Smooth muscle cell (in vitro differentiated cells): ENCODE measurements around the gene EBNA1BP2. TPM values are rescaled to one million over a fixed set of nuclear protein-coding genes. Genes with fewer than 3 reads are reported as not detected.
"Not testable (repeated sequence)": the region's sequence is repeated elsewhere in the genome, so short reads cannot be mapped to it uniquely, and the experiment has no call there.

Experiments
- DNase-seq: peaks from one replicate; lab custom pipeline; 2025; ENCODE audit not compliant: unreplicated experiment; lab: John Stamatoyannopoulos, UW
- H2AFZ ChIP-seq: fragments of 200-600 bp; sonication (generic); 2 replicates; pipeline ENCODE4 v1.6.0; 2016; ENCODE audit warnings: antibody characterized with exemption, low read depth, mild to moderate bottlenecking
- H3F3A ChIP-seq: fragments of 200-600 bp; sonication (generic); 2 replicates; pipeline ENCODE4 v1.6.0; 2017; ENCODE audit warnings: antibody characterized with exemption, low read depth
- H3K27ac ChIP-seq: fragments of 200-600 bp; sonication (generic); 2 replicates; pipeline ENCODE4 v1.5.1; 2016; ENCODE audit warnings: low read depth, mild to moderate bottlenecking
- H3K27me3 ChIP-seq: fragments of 200-600 bp; sonication (generic); 2 replicates; pipeline ENCODE4 v1.6.1; 2016; ENCODE audit warnings: low read depth, mild to moderate bottlenecking
- H3K36me3 ChIP-seq: fragments of 200-600 bp; sonication (generic); 2 replicates; pipeline ENCODE4 v1.5.1; 2016; ENCODE audit warnings: low read depth
- H3K4me1 ChIP-seq: fragments of 200-600 bp; sonication (generic); 2 replicates; pipeline ENCODE4 v1.5.1; 2016; ENCODE audit warnings: low read depth
- H3K4me2 ChIP-seq: fragments of 200-600 bp; sonication (generic); 2 replicates; pipeline ENCODE4 v1.6.0; 2016; ENCODE audit warnings: mild to moderate bottlenecking
- H3K4me3 ChIP-seq: fragments of 200-600 bp; sonication (generic); 2 replicates; pipeline ENCODE4 v1.5.1; 2016; ENCODE audit warnings: mild to moderate bottlenecking
- H3K79me2 ChIP-seq: fragments of 200-600 bp; sonication (generic); 2 replicates; pipeline ENCODE4 v1.6.0; 2016; ENCODE audit warnings: low read depth, mild to moderate bottlenecking
- H3K9ac ChIP-seq: fragments of 200-600 bp; sonication (generic); 2 replicates; pipeline ENCODE4 v1.6.0; 2016; ENCODE audit warnings: low read depth
- H3K9me3 ChIP-seq: fragments of 200-600 bp; sonication (generic); replicated peaks from 2 replicates; pipeline ENCODE4 v1.5.1; 2016; ENCODE audit warnings: low read depth
- H4K20me1 ChIP-seq: fragments of 200-600 bp; sonication (generic); 2 replicates; pipeline ENCODE4 v1.6.0; 2016; ENCODE audit warnings: low read depth
- CTCF ChIP-seq: fragments of 200-600 bp; sonication (generic); IDR thresholded peaks from 2 replicates; pipeline ENCODE4 v1.5.1; 2017; ENCODE audit warnings: borderline replicate concordance, mild to moderate bottlenecking, antibody characterized with exemption; ENCODE audit not compliant: insufficient read depth, poor library complexity, severe bottlenecking
- WGBS: methylation state at CpG from one replicate; pipeline ENCODE4 v1.1.7; 2016; ENCODE audit warnings: low lambda C conversion rate; 5-methylcytosine and 5-hydroxymethylcytosine counted together
- microRNA-seq: library from miRNA; unstranded; fragments of <30 nt; microRNA quantifications from one replicate; pipeline ENCODE4, GENCODE V29; 2016; ENCODE audit warnings: borderline number of aligned reads
- polyA plus RNA-seq: library from polyadenylated mRNA; unstranded; fragments of >200 nt; fragmentation: Nextera tagmentation; extraction: Ambion mirVana; gene quantifications from 2 replicates; pipeline ENCODE4 v1.2.1, GENCODE V29; 2016
- small RNA-seq: library from RNA; depleted of rRNA; stranded (forward); fragments of <200 nt; gene quantifications from one replicate; pipeline ENCODE3, GENCODE V24; 2014
- total RNA-seq: library from RNA; depleted of rRNA; stranded (reverse); fragments of >200 nt; gene quantifications from 2 replicates; pipeline ENCODE4 v1.2.3, GENCODE V29; 2014

The EBNA1BP2 gene
- total and polyA plus RNA-seq, 2 experiments from 2014 or later: 52.0 to 85.9 TPM

- H2AFZ ChIP-seq: no peak overlapping the region
- peak overlapping the region; percentile 43 for H3K4me3 ChIP-seq
- H3K27ac ChIP-seq: peak overlapping the region; percentile 20
Measured at GRCh38 chr1:43121256-43121900, 50.7 kb downstream of the EBNA1BP2 start.

GRCh38 chr1:43119928-43120586 is 52.0 kb downstream of the EBNA1BP2 start:
- peak overlapping the region; percentile 78 for H3K4me2 ChIP-seq
- WGBS: 67% methylated on average over 28 of the region's 35 CpGs
- not testable (repeated sequence) for H3K9ac ChIP-seq, H3K9me3 ChIP-seq, DNase-seq, H3K79me2 ChIP-seq, H3K4me1 ChIP-seq, H3K27me3 ChIP-seq, H3K36me3 ChIP-seq, H3F3A ChIP-seq, H4K20me1 ChIP-seq
- peak overlapping the region; percentile 20 for H3K27ac ChIP-seq
- H2AFZ ChIP-seq: peak overlapping the region; percentile 72
- peak overlapping the region; percentile 43 for H3K4me3 ChIP-seq

More at GRCh38 chr1:43121256-43121900, 50.7 kb downstream of the EBNA1BP2 start:
- Histone ChIP-seq H4K20me1 (no peaks in the 10 kb centered on the region), H3K4me2 (peak overlapping the region; percentile 78), H3K27me3 (no peaks in the 10 kb centered on the region), H3K79me2 (no peaks in the 10 kb centered on the region), H3K9ac (no peak overlapping the region), H3K4me1 (no peaks in the 10 kb centered on the region), H3K36me3 (no peaks in the 10 kb centered on the region), H3F3A (no peaks in the 10 kb centered on the region), H3K9me3 (no peaks in the 10 kb centered on the region)
- no peak for DNase-seq
- TF ChIP-seq CTCF: no peak
- 88% methylated on average over 8 of the region's 8 CpGs for WGBS

Small RNA genes within 50 kb of the gene (microRNA-seq; reads per million reads assigned to microRNA genes)
- not detected for gene MIR6733

Small RNA genes within 50 kb of the gene (small RNA-seq; reads per million reads assigned to genes)
- not detected for gene RNA5SP46

Other genes starting within 250 kb of the EBNA1BP2 start
- 749 and 1,091 TPM in 2 replicates for gene SLC2A1, start 213.4 kb downstream of the EBNA1BP2 start, total RNA-seq
- 275 and 842 TPM in 2 replicates for gene SLC2A1, start 213.4 kb downstream of the EBNA1BP2 start, polyA plus RNA-seq
- gene CFAP57, start within 50 bp of the EBNA1BP2 start, total RNA-seq: 0.13 TPM in 1 of 2 replicates, not detected in the other
- gene CFAP57, start within 50 bp of the EBNA1BP2 start, polyA plus RNA-seq: 0.22 and 0.79 TPM in 2 replicates
- 2.8 and 4.2 TPM in 2 replicates for gene TMEM125, start 97.7 kb upstream of the EBNA1BP2 start, total RNA-seq
- gene TMEM125, start 97.7 kb upstream of the EBNA1BP2 start, polyA plus RNA-seq: 1.4 and 3.3 TPM in 2 replicates
- gene C1orf210, start 113.3 kb upstream of the EBNA1BP2 start, total RNA-seq: 0.81 and 1.2 TPM in 2 replicates
- gene C1orf210, start 113.3 kb upstream of the EBNA1BP2 start, polyA plus RNA-seq: 0.72 and 4.1 TPM in 2 replicates
- gene TIE1, start 128.7 kb upstream of the EBNA1BP2 start, total RNA-seq: 0.18 and 1.1 TPM in 2 replicates
- 0.73 and 0.91 TPM in 2 replicates for gene TIE1, start 128.7 kb upstream of the EBNA1BP2 start, polyA plus RNA-seq
- gene MPL, start 165.5 kb upstream of the EBNA1BP2 start, total RNA-seq: not detected in 2 replicates
- not detected in 2 replicates for gene MPL, start 165.5 kb upstream of the EBNA1BP2 start, polyA plus RNA-seq
- 7.8 and 17.4 TPM in 2 replicates for gene CDC20, start 186.7 kb upstream of the EBNA1BP2 start, total RNA-seq
- gene CDC20, start 186.7 kb upstream of the EBNA1BP2 start, polyA plus RNA-seq: 17.2 and 18.7 TPM in 2 replicates
- gene ELOVL1, start 195.7 kb upstream of the EBNA1BP2 start, total RNA-seq: 57.0 and 109 TPM in 2 replicates
- 101 and 104 TPM in 2 replicates for gene ELOVL1, start 195.7 kb upstream of the EBNA1BP2 start, polyA plus RNA-seq
- 61.4 and 75.2 TPM in 2 replicates for gene MED8, start 217.5 kb upstream of the EBNA1BP2 start, total RNA-seq
- gene MED8, start 217.5 kb upstream of the EBNA1BP2 start, polyA plus RNA-seq: 76.3 and 77.4 TPM in 2 replicates
- 12.3 and 20.8 TPM in 2 replicates for gene SZT2, start 217.6 kb upstream of the EBNA1BP2 start, total RNA-seq
- 9.0 and 13.6 TPM in 2 replicates for gene SZT2, start 217.6 kb upstream of the EBNA1BP2 start, polyA plus RNA-seq